Activated CD4-positive, CD25-positive, alpha-beta regulatory T cell (primary cell): ENCODE results near the gene LIM2.
A peak's percentile ranks its signal among the peaks of the same experiment; 100 is the strongest.

Experiments
- DNase-seq, 4 experiments: peaks; one replicate each; lab custom pipeline; 2025; lab: John Stamatoyannopoulos, UW

The LIM2 gene

GRCh38 chr19:51396175-51396574, 8.4 kb upstream of the LIM2 start:
- no peak for DNase-seq

- DNase-seq: peak; percentile 65 to 77 (median 70)
Observed at GRCh38 chr19:51394050-51394836, 6.5 kb upstream of the LIM2 start.

- no peak for DNase-seq
Observed at GRCh38 chr19:51392701-51393100, 4.9 kb upstream of the LIM2 start.

- DNase-seq: no peak
Observed at GRCh38 chr19:51391073-51391611, 3.4 kb upstream of the LIM2 start.

GRCh38 chr19:51389143-51389542, 1.4 kb upstream of the LIM2 start:
- DNase-seq: no peak

GRCh38 chr19:51386882-51387520, 773 bp downstream of the LIM2 start:
- DNase-seq: no peak

GRCh38 chr19:51382004-51382403, 5.8 kb downstream of the LIM2 start:
- no peak for DNase-seq

GRCh38 chr19:51380379-51380778, 7.4 kb downstream of the LIM2 start:
- DNase-seq: no peak

GRCh38 chr19:51377422-51377821, 10.4 kb downstream of the LIM2 start:
- DNase-seq: no peak

GRCh38 chr19:51375504-51376221, 12.1 kb downstream of the LIM2 start:
- no peak for DNase-seq

GRCh38 chr19:51372649-51373504, 14.9 kb downstream of the LIM2 start, which contains the start of gene NKG7:
Gene NKG7 (minus strand): TSS chr19:51372654. CDS start chr19:51372535, 119 bp downstream.
- peak; percentile 14 to 31 (median 16) for DNase-seq

GRCh38 chr19:51372021-51372648, 15.6 kb downstream of the LIM2 start:
- DNase-seq: no peak

- no peak for DNase-seq
Observed at GRCh38 chr19:51371186-51371690, 16.5 kb downstream of the LIM2 start.

GRCh38 chr19:51370230-51370629, 17.5 kb downstream of the LIM2 start:
- DNase-seq: no peak

GRCh38 chr19:51368366-51369282, 19.1 kb downstream of the LIM2 start, which contains the start of gene CLDND2:
Gene CLDND2 (minus strand): TSS chr19:51369003. CDS start chr19:51368577, 426 bp downstream.
- DNase-seq: no peak

- DNase-seq: peak; percentile 85 to 98 (median 91)
Observed at GRCh38 chr19:51367565-51368365, 20.0 kb downstream of the LIM2 start.

- DNase-seq: no peak
Observed at GRCh38 chr19:51367255-51367564, 20.6 kb downstream of the LIM2 start.

- peak; percentile 81 to 87 (median 84) for DNase-seq
Observed at GRCh38 chr19:51366389-51367254, 21.2 kb downstream of the LIM2 start.
